Measurements from ENCODE around the gene S100PBP.

The S100PBP gene

GRCh38 chr1:32895325-32896215 is 78.1 kb downstream of the S100PBP start:
- DNase-seq (ENCODE audit: low spot score): no peak
- no peak for TF ChIP-seq CTCF (IDR thresholded peaks at IDR 0.05; ENCODE audit: borderline replicate concordance, control extremely low read depth, extremely low read depth, insufficient read depth, missing control alignments)
- in situ Hi-C loops (cut with MboI; ENCODE audit: low sequenced_read_pairs, unreplicated experiment): no loop called here

- in situ Hi-C loops (cut with MboI; ENCODE audit: low sequenced_read_pairs, unreplicated experiment): no loop called here
- no peak for DNase-seq (ENCODE audit: low spot score)
- TF ChIP-seq CTCF (IDR thresholded peaks at IDR 0.05; ENCODE audit: borderline replicate concordance, control extremely low read depth, extremely low read depth, insufficient read depth, missing control alignments): no peak
Measured at GRCh38 chr1:32896451-32896850, 79.0 kb downstream of the S100PBP start.

- no peak for TF ChIP-seq CTCF (IDR thresholded peaks at IDR 0.05; ENCODE audit: borderline replicate concordance, control extremely low read depth, extremely low read depth, insufficient read depth, missing control alignments)
- in situ Hi-C loops (cut with MboI; ENCODE audit: low sequenced_read_pairs, unreplicated experiment): no loop called here
- DNase-seq (ENCODE audit: low spot score): no peak
Measured at GRCh38 chr1:32897082-32898049, 79.9 kb downstream of the S100PBP start.

GRCh38 chr1:32898056-32898455 is 80.6 kb downstream of the S100PBP start:
- in situ Hi-C loops (cut with MboI; ENCODE audit: low sequenced_read_pairs, unreplicated experiment): no loop called here
- no peak for DNase-seq (ENCODE audit: low spot score)
- no peak for TF ChIP-seq CTCF (IDR thresholded peaks at IDR 0.05; ENCODE audit: borderline replicate concordance, control extremely low read depth, extremely low read depth, insufficient read depth, missing control alignments)

- no peak for DNase-seq (ENCODE audit: low spot score)
- no peak for TF ChIP-seq CTCF (IDR thresholded peaks at IDR 0.05; ENCODE audit: borderline replicate concordance, control extremely low read depth, extremely low read depth, insufficient read depth, missing control alignments)
- in situ Hi-C loops (cut with MboI; ENCODE audit: low sequenced_read_pairs, unreplicated experiment): no loop called here
Measured at GRCh38 chr1:32898958-32899357, 81.5 kb downstream of the S100PBP start.

GRCh38 chr1:32899586-32900296 is 82.3 kb downstream of the S100PBP start:
- DNase-seq (ENCODE audit: low spot score): no peak
- in situ Hi-C loops (cut with MboI; ENCODE audit: low sequenced_read_pairs, unreplicated experiment): no loop called here
- TF ChIP-seq CTCF (IDR thresholded peaks at IDR 0.05; ENCODE audit: borderline replicate concordance, control extremely low read depth, extremely low read depth, insufficient read depth, missing control alignments): no peak
